Left lobe of liver (tissue), 2 donors: ENCODE measurements around the gene LMAN1L. TPM values are rescaled to one million over a fixed set of nuclear protein-coding genes. Genes with fewer than 3 reads are reported as not detected.

Experiments
- ATAC-seq: fragments of 200-7000 bp; cut with Tn5 transposase; one replicate; pipeline ENCODE4 v1.9.1; 2020; ENCODE audit warnings: mild to moderate bottlenecking, moderate library complexity
- DNase-seq: peaks from one replicate; pipeline ENCODE4 v3.0.0-alpha.2; 2020; ENCODE audit warnings: low spot score
- total RNA-seq: library from RNA; stranded (reverse); gene quantifications from one replicate; pipeline ENCODE4 v1.2.1, GENCODE V29; 2021
- donor health status: DM: no; HTN: no; CAD: no; lungs with moderate emphysema.
- donor health status: DM: no; HTN: yes; CAD: no.

The LMAN1L gene
- total RNA-seq, 1 donor from 2014 or later: not detected

DNA sequence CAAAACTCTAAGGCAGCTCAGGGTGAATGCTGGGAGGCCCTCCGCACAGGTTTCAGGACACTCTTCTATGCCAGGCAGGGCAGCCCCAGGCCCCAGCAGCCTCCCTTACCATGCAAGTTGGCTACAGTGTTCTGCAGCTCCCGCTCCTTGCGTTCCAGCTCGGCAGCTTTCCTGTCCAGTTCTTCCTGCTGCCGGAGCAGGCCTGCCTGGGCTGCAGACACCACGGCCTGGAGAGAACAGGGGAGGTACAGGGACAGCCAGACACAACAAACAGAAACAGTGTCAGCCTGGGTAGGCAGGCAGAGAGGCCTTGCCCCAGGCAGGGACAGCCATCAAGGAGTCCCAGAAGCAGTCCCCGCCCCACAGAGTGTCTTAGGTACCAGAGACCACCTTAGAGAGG lies 39.3 kb downstream of the LMAN1L start:
- DNase-seq (no peak), ATAC-seq (no peak)

DNA sequence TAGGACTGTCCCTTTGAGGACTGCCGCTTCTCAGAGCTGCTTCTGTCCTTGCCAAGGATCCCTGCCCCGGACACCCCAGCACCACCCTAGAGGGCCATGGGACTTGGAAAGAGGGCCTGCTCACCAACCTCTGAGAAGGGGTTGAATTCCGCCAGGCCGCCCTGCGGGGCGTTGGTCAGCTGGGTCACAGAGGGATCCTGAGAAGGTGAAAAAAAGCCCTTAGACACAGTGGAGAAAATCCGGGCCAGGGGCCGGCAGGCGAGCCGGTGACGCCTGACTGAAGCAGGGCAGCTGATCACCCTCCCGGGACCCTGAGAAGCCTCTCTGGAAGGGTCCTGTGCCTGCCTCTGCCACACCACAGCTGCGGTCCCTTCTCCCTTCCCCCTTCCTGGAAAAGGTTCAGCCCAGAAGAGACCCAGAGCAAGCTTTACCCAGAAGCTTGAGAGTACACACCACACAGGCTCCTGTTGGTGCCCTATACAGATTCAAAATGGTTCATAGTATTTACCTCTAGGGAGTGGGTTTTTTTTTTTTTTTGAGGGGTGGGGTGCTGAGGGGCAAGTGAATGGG lies 41.9 kb downstream of the LMAN1L start:
- DNase-seq: no peak
- no peak for ATAC-seq

DNA sequence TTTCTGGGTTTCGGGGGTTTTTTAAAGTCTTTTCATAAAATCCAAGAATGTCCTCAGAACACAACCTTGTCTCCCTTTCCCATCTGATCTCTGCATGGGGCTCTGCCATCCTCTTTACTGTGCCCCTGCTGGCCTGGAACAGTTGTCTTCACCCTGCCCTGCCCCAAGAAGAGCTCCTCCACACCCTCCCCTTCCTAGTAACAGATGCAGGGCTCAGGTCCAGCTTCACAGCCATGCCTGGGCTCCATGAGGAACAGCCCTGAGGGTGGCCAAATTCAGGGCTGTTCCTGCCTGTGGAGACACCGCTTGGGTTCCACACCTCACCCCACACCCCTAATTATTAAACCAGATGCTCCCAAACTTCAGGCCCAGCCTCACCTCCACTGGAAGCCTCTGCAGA lies 43.2 kb downstream of the LMAN1L start:
- DNase-seq (no peak), ATAC-seq (no peak)

DNA sequence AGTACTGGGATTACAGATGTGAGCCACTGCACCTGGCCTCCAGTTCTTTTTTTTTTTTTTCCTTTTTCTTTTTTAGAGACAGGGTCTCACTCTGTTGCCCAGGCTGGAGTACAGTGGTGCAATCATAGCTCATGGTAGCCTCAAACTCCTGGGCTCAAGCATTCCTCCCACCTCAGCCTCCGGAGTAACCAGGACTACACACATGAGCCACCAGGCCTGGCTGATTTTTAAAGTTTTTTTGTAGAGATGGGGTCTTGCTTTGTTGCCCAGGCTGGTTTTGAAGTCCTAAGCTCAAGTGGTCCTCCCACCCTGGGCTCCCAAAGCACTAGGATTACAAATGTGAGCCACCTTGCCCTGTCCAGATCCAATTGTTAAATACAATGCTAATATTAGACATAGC lies 43.9 kb downstream of the LMAN1L start:
- ATAC-seq (no peak), DNase-seq (no peak)

DNA sequence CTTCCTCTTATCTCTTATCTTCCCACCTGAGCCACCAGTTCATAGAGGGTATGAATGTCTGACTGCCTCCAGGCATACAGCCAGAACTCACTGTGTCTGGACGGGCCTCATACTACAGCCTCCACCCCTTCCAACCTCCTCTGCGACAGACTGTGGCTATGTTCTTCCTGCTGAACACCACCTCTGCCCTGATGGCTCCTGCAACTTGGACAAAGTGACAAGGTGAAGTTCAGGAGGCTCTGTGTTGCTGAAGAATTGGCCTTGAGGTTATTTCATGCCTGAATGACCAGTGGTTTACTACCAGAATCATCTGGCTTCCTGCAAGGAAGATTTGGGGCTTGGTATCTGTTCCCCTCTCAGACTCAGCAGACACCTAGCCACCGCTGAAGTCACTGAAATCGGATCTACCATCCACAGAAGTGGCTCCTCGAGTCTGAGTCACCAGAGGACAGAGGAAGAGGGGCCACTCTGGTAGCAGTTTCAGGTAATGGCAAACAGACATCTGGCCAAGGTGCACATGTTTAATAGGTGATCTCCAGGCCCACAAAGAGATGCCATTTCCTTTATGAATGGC lies 44.5 kb downstream of the LMAN1L start:
- no peak for DNase-seq
- ATAC-seq: peak; percentile 42

DNA sequence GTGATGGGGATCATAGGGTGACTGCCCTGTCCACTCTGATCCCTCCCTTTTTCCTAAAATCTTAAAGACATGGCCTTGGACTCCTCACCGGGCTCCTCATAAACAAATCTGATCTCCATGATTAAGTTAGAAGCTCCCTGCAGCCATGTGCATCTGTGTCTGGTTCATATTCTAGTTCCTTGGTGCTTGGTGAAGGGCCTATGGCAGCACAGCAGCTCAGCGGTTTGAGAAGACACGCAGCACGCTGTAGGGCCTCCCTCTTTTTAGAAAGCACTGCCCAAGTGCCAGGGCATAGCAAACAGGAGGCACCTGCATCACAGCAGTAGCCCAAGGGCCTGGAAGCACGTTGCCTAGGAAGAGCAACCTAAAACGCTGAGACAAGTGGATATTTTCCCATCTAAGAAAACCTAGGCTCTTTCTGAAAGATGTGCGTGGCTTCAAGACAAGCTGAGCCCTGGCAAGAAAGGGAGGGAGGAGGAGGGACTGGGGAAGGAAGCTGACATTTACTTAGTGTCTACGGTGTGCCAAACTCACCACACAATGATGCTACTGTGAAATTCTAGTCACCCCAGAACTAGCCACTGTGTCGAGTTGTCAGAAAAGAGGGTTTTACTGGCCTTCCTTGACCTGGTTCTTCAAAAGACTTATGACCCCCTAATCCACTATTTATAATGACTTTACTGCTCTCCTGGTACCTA lies 45.2 kb downstream of the LMAN1L start:
- DNase-seq (no peak), ATAC-seq (no peak)

DNA sequence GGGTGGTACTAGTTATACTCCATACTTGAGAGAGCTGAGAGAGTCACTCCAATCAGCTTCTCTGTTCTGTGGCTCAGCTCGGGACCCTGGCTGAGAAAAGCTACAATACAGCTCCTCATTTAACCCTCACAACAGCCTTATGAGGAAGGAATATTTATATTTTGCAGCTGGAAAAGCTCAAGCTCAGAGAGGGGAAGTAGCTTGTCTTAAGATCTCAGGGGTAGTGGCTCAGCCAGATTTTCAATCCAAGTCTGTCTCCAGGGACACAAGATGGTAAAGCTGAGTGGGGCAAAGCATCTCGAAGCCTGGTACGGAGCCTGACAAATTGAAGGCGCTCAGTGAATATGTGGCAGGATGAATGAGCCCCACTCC lies 45.7 kb downstream of the LMAN1L start:
- no peak for ATAC-seq
- DNase-seq: no peak

DNA sequence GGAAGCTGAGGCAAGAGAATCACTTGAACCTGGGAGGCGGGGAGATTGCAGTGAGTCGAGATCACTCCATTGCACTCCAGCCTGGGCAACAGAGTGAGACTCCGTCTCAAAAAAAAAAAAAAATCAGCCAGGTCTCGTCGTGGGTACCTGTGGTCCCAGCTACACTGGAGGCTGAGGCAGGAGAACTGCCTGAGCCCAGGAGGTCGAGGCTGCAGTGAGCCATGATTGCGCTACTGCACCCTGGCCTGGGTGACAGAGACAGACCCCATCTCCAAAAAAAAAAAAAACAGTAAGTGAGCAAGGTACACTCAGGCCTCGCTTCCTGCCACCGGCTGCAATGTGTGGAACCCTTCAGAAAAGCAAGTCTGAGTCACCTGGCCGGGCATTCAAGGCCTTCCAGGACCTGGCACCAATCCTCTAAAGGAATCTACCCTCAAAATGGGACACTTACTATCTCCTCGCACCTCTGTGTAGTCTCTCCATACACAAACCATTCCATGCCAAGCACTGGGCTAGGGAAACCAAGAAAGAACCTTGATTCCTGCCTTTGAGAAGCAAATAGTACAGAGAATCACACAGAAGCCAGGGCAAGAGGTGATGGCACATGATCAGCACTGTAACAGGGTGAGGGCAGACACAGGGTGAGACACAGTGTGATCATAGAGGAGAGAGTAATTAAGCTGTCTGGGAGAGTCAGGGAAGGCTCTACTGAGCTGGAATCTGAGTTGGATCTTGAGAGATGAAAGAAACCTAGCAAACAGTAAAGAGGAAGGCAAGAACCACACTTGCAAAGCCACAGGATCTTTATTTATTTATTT lies 50.8 kb downstream of the LMAN1L start:
- DNase-seq (no peak), ATAC-seq (peak; percentile 29)

DNA sequence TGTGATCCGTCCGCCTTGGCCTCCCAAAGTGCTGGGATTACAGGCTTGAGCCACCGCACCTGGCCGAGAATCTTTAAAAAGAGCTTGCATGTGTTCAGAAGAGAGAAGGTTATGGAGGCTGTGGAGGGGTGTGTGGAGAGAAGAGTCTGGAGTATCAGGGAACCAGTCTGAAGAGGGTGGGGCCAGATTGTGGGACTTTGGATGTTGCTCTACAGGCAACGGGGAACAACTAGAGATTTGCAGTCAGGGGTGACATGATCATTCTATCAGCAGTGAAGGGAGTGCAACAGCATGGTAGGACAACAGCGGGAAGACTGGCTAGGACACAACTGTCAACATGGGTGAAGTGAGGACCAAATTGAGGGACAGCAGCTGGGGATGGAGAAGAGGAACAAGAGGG lies 51.7 kb downstream of the LMAN1L start:
- DNase-seq: no peak

DNA sequence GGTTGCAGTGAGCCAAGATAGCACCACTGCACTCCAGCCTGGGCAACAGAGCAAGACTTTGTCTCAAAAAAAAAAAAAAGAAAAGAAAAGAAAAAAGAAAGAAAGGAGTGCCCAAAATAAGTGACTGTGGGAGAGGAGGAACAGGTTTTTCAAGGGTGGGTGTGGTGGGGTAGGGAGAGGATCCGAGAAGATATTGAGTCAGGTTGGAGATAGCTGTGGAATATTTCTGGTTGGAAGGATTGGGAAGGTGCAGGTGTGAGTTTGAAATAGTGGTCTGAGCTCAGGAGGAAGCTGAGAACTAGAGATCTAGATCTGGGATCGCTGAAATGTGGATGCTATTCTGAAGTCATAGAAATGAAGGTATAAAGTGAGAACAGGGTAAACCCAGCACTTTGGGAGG lies 52.7 kb downstream of the LMAN1L start:
- ATAC-seq (no peak), DNase-seq (no peak)

More for the DNA sequence above, 51.7 kb downstream of the LMAN1L start:
- ATAC-seq: no peak

DNA sequence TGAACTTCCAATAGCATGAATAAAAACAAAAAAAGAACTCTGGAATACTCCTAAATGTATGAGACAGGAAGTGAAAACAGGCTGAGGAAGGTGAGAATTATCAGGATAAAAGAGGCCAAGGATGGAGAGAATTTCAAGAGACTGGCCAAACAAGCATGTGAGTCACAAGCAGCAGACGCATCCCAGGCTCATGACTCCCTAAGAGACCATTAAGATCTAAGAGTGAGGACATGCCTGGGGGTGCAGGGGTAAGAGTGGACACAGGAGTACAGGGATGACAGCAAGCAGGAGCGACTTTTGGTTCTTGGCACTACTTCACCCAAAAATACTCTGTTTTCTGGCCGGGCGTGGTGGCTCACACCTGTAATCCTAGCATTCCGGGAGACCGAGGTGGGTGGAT lies 53.5 kb downstream of the LMAN1L start:
- no peak for ATAC-seq
- no peak for DNase-seq

DNA sequence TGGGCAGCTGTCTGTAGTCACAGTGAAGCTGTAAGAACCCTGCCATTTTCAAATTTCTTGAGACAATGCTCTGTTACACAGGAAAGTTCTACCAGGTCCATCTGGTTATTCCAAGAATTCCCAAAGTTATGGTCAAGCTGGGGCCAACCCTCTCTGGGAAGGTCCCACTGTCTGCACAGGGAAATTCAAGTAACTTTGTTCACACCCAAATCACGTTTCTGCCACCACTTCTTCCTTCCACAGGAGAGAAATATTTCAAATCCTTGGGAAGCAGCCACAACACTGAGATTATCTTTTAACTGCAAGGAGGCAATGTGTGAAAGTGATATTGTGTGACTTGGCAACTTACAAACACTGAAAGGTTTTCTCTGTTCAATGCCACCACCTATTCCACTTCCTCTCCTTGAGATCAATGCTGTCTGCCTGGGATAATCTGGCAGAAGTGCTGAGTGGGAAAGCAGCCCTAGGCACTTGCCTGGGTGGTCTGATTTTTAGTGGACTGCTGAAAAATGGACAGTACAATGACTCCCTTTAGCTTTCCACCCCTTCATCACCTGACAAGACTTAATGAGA lies 54.9 kb downstream of the LMAN1L start:
- ATAC-seq (no peak), DNase-seq (no peak)

DNA sequence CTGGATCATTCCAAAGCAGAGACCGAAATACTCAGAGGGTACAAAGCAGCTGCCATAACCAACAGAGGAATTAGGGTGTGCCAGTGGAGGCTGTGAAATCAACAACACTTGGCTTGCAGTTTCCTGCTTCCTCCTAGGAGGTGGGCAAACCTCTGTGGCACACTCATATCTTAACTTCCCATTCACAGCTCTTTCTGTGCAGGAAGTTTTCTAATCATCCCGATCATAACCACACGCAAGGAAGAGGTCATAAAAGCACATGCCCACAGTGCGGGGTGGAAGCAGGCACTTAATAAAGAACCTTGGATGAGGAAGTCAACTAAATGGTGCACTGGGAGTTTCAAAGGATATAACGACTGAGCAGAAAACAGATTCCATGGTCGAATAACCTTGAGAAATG lies 55.4 kb downstream of the LMAN1L start:
- ATAC-seq: no peak
- DNase-seq: no peak

DNA sequence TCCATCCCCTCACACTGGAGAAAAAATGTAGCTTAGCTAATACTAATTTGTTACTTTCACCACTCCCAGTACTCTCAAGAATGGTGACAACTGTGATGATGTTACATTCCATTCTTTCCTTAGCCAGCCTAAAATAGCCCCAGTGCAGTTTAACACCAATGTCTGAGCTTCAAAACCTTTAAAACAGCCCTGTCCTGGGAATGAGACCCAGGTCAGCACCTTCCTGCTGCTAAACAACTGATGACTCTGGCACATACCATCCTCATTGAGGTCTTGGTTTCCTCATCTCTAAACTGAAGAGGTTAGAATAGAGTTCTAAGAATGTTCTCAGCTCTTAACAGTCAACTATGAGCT lies 56.7 kb downstream of the LMAN1L start:
- ATAC-seq: no peak
- no peak for DNase-seq

DNA sequence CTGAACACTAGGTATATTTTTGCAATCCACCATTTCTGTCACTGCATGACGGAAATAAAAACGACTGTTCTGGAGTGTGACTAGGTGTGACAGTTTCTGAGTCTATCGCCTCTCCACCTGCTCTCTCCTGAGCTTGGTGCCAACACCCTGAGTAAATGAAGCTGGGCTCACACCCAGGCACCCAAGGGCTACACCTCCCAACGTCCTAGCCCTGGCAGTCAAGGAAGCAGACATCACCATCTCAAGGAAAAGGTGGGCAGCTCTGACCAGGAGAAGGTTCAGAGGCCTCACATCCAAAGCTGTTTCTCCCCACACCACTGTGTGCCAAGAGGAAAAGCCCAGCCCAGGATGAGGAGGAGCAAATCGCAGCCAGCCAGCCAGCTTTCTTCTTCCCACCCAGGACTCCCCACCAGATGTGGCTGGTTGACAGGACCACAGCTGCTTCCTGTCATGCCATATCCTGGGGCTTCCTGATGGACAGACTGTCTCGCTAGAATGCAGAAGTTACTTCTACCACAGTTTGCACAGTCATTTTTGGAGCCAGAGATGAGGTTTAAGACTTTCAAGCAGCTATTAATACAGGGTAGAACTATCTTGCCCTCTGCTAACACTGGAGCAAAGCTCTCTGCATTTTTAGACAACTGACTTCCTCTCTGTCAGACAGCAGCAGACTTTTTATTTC lies 57.2 kb downstream of the LMAN1L start:
- DNase-seq (no peak), ATAC-seq (no peak)

DNA sequence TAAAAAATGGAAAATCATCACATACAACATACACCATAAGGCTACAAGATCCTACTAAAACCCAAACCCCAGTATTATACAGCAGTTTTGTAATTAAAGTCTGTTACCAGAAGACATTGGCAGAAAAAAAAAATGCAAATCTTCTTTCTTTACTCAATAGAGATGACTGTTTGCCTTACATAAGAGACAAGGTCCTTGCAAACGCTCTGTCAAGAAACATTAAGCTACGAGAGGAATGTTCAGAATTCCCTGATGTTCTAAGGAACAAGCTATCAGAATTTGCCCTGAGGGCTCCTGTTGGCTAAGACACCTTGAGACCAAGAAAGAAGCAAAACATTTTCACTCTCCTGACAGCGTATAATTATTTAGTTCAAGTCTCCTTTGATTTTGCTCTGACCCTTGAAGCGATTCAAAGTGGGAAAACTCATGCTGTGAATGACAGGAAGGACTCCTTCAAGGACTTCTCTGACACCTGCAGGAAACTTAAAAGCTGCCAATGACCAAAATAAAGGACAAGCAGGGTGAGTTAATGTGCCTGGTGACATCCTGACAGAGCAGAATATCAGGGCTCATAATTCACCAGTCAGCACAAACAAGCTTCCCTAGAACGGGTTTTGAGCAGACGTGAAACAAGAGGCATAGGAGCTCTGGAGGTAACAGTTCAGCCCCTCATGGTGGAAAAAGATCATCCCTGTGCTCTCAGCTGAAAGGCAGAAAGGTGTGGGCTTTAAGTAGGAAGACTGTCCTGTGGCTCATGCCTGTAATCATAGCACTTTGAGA lies 58.0 kb downstream of the LMAN1L start:
- ATAC-seq (no peak), DNase-seq (no peak)

DNA sequence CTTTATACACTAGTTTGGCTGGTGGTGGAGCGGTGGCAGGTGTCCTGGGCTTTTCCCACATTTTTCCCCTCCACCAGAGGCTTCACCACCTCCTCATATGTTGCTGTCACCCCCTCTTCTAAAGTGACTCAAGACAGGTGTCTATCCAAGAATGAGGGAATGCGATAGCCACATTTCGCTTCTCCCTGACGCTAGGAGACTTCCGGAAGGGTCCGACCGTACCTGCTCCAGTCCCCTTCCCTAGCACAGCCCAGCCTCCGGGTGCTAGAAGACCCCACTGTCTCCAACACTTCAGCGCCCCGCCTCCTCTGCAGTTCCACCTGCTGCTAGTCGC lies 60.0 kb downstream of the LMAN1L start:
- DNase-seq (no peak), ATAC-seq (no peak)

DNA sequence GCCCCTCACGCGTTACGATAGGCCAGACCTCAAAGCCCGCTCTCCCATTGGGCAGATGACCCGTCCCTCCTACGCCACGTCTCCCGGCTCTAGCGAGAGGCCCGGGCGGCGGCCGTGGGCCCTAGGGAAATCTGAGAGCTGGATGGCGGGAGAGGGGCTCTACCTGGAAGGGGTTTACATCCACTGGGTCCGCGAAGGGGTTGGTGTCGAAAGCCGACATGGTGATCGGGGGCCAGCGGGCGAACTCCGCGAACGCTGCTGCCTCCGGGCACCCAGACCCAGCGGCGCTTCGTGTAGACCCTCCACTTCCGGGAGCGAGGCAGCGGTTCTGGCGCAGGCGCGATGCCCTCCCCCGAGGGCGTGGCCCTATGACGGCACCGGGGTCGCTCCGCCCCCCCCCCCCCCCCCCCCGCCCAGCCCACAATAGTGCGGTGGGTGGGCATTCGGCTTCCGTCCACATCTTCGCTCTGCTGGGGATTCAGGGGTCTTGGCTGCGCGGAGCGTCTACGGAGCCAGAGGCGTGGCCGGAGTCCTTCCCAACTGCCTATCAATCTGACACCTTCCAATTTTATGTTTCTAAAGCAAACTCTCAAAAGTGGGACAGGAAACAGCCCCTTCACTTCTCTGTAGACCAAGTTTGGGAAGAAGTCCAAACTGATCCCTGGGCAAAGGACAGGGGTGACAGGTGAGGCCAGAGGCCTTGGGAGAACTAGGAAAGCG lies 60.6 kb downstream of the LMAN1L start, which contains the start of gene SCAMP2:
TSS of gene SCAMP2 (minus strand) at position 330 of the 720 bp plus-strand sequence. CDS start at position 220, 110 bp downstream.
- peak; percentile 96 for ATAC-seq

DNA sequence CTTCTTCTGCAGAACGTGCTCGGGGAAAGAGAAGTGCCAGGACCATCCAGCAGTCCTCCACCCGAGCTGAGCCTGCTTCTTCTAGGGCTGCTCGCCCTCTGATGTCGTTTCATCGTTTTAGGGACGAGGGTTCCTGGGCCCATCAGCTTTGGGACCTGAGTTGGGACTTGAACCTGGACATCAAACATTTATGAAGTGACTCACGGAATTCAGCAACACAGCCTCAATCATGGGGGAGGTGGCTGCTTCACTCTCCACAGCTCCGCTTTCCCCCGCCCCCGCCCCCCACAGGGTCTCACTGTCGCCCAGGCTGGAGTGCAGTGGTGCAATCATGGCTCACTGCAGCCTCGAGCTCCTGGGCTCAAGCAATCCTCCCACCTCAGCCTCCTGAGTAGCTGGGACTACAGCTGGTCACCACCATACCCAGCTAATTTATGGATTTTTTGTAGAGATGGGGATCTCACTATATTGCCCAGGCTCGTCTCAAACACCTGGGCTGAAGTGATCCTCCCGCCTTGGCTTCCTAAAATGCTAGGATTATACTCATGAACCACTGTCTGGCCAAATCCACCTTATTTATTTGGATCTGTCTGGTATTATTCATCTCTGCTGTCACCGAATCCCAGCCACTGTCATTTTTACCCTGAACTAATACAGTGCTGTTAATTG lies 61.3 kb downstream of the LMAN1L start:
- ATAC-seq: no peak
- DNase-seq: peak; percentile 61

More for the DNA sequence above, 60.6 kb downstream of the LMAN1L start, which contains the start of gene SCAMP2:
- peak; percentile 95 for DNase-seq
